NB4 (cell line): ENCODE results near the gene FREM1.

Experiments
- MAX ChIP-seq: IDR thresholded peaks from 2 replicates; pipeline ENCODE4 v1.6.1; 2011; ENCODE audit warnings: low read depth, low read length
- MYC ChIP-seq: IDR thresholded peaks from 2 replicates; pipeline ENCODE4 v1.6.1; 2011; ENCODE audit warnings: low read depth, low read length
- POLR2A ChIP-seq: IDR thresholded peaks from 2 replicates; pipeline ENCODE4 v1.6.1; 2011; ENCODE audit warnings: mild to moderate bottlenecking; ENCODE audit not compliant: insufficient read length; ENCODE audit errors: extremely low read depth
- TF ChIP-seq, protein P1 (sequence below): IDR thresholded peaks from one replicate; pipeline ENCODE4 v1.5.1; 2012; ENCODE audit warnings: low read depth, low read length

GRCh38 chr9:14909961-14910805 lies at the start of gene FREM1:
- TF ChIP-seq, protein P1, sequence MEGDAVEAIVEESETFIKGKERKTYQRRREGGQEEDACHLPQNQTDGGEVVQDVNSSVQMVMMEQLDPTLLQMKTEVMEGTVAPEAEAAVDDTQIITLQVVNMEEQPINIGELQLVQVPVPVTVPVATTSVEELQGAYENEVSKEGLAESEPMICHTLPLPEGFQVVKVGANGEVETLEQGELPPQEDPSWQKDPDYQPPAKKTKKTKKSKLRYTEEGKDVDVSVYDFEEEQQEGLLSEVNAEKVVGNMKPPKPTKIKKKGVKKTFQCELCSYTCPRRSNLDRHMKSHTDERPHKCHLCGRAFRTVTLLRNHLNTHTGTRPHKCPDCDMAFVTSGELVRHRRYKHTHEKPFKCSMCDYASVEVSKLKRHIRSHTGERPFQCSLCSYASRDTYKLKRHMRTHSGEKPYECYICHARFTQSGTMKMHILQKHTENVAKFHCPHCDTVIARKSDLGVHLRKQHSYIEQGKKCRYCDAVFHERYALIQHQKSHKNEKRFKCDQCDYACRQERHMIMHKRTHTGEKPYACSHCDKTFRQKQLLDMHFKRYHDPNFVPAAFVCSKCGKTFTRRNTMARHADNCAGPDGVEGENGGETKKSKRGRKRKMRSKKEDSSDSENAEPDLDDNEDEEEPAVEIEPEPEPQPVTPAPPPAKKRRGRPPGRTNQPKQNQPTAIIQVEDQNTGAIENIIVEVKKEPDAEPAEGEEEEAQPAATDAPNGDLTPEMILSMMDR, result no peak
- no peak for TF ChIP-seq POLR2A
- no peak for TF ChIP-seq MAX
- no peak for TF ChIP-seq MYC
